ENCODE results near the gene FSTL4.

DNA sequence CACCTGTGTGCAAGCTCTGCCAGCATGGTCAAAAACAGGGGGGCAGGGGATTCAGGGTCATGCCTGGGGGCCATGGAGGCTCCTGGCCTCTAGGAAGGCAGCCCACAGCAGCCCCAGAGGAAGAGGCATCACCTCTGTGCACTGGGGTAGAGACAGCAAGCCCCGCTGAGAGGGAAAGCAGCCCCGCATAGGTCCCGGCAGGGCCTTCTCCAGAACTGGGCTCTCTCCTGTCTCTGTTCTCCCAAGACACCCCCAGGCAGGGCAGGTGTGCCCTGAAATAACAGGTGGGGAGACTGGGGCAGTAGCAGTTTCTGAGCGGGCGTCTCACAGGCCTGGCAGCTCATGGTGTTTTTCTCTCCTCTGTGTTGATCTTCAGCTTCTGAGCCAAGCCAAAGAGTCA, 281.4 kb downstream of the FSTL4 start:
- TF ChIP-seq, protein P1, sequence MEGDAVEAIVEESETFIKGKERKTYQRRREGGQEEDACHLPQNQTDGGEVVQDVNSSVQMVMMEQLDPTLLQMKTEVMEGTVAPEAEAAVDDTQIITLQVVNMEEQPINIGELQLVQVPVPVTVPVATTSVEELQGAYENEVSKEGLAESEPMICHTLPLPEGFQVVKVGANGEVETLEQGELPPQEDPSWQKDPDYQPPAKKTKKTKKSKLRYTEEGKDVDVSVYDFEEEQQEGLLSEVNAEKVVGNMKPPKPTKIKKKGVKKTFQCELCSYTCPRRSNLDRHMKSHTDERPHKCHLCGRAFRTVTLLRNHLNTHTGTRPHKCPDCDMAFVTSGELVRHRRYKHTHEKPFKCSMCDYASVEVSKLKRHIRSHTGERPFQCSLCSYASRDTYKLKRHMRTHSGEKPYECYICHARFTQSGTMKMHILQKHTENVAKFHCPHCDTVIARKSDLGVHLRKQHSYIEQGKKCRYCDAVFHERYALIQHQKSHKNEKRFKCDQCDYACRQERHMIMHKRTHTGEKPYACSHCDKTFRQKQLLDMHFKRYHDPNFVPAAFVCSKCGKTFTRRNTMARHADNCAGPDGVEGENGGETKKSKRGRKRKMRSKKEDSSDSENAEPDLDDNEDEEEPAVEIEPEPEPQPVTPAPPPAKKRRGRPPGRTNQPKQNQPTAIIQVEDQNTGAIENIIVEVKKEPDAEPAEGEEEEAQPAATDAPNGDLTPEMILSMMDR (IDR thresholded peaks at IDR 0.05): no peak
- no peak for TF ChIP-seq EZH2 (IDR thresholded peaks at IDR 0.05; ENCODE audit: borderline replicate concordance, insufficient read depth, low read depth, low read length, poor library complexity, severe bottlenecking)

Measured in B cell (primary cell).